EH (cell line): ENCODE results near the gene PAPPA.

ENCODE experiments used
- DNase-seq: peaks from one replicate; pipeline ENCODE4 v3.0.0-alpha.2; 2015; ENCODE audit warnings: low read depth

The PAPPA gene, protein sequence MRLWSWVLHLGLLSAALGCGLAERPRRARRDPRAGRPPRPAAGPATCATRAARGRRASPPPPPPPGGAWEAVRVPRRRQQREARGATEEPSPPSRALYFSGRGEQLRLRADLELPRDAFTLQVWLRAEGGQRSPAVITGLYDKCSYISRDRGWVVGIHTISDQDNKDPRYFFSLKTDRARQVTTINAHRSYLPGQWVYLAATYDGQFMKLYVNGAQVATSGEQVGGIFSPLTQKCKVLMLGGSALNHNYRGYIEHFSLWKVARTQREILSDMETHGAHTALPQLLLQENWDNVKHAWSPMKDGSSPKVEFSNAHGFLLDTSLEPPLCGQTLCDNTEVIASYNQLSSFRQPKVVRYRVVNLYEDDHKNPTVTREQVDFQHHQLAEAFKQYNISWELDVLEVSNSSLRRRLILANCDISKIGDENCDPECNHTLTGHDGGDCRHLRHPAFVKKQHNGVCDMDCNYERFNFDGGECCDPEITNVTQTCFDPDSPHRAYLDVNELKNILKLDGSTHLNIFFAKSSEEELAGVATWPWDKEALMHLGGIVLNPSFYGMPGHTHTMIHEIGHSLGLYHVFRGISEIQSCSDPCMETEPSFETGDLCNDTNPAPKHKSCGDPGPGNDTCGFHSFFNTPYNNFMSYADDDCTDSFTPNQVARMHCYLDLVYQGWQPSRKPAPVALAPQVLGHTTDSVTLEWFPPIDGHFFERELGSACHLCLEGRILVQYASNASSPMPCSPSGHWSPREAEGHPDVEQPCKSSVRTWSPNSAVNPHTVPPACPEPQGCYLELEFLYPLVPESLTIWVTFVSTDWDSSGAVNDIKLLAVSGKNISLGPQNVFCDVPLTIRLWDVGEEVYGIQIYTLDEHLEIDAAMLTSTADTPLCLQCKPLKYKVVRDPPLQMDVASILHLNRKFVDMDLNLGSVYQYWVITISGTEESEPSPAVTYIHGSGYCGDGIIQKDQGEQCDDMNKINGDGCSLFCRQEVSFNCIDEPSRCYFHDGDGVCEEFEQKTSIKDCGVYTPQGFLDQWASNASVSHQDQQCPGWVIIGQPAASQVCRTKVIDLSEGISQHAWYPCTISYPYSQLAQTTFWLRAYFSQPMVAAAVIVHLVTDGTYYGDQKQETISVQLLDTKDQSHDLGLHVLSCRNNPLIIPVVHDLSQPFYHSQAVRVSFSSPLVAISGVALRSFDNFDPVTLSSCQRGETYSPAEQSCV (N-terminal part only)

DNA sequence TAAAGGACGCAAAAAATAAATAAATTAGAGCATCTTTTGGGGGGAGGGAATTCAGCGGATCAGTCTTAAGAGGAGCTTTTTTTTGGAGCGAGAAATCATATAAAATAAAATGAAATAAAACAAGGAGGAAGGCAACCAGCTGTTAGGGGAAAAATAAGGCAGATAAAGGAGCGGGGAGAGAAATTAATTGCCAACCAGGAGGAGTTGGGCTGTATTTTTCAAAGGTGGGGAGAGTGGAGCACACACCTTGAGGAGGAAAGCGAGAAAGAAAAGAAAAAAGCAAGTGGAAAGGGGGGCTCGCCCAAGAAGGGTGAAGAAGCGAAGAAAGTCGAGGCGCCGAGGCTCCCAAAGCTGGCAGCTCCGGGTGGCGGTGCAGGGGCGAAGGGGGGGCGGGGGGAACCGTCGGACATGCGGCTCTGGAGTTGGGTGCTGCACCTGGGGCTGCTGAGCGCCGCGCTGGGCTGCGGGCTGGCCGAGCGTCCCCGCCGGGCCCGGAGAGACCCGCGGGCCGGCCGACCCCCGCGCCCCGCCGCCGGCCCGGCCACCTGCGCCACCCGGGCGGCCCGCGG is at the start of gene PAPPA:
Gene PAPPA (plus strand): TSS at position 27 of the 569 bp plus-strand sequence. CDS start 382 bp downstream, at position 409.
- no peak for DNase-seq

DNA sequence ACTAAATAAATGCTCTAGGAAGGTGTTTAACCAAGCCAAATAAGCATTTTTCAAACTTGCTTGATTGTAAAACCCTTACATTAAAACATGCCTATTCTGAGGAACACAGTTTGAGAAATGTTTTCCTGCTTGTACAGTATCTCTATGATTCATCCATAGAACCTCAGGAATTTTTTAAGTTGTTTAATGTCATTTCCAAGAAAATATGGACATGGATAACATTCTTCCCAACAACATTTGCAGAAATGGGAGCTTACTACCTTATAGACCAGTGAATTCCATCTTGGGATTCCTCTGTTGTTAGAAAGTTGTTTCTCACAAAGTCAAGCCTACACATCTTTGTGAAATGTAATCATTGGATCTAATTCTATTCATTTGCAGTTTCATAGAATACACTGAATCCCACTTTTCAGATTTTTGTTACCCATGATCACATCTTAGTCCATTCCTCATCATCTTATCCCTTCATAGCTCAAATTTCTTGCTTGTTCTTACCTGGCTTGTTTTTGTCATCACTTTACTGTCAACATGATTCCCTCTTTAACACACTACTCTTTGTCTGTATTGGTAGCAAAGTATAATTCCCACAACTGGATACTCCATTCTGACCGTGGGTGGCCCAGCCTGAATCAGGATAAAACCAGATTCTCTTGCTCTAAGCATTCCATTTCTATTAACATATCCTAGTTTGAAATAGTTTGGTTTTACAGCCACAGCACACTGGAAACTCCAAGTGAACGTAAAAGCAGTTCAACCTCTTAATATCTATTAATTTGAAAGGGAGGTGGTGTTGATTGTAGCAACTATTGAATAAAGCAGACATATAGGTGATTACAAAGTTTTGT is 49.4 kb upstream of the PAPPA start:
- DNase-seq = peak; percentile 63

DNA sequence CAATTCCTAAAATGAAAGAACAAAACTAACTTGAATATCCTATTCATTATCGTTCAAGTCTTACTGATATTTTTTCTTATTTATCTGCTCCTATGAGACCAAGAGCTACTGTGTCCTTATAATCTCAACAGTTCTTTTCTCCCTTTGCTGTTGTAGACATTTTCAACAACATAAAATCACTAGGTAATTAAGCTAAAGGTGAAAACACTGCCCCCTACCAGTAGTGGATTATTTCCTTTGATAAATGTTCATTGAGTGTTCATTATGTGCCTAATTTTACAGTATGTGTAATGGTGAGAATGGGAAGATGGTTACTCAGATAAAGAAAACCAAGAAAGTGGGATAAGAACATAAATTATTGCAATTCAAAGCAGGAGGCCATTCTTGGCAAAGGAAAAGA is 41.4 kb upstream of the PAPPA start:
- peak; percentile 23 for DNase-seq

DNA sequence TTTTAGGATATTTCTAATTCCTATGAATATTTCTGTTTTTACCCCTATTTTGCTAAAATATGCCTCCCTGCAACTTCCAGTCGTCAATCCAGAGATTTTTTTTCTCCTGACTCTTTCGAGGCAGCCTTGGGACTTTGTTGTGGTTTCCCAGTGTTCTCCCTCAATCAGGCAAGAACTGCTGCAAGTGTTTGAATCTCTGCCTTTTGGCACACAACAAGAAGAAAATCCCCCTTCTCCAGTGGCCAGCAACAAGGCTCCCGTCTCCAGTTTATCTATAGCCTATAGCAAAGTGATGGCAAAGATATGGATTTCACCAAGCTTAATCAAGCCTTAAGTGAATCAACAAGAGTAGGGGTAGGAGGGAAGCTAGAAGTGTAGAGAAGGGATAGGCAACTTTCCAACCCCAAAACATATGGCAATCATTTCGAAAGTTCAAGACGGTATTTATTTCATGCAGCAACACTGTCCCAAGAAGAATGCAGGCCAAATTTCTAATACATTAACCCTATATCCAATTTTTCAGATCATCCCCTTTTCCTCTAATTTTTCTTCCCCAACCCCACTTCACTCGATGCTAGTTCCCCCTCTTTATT is 37.7 kb upstream of the PAPPA start:
- peak; percentile 76 for DNase-seq

DNA sequence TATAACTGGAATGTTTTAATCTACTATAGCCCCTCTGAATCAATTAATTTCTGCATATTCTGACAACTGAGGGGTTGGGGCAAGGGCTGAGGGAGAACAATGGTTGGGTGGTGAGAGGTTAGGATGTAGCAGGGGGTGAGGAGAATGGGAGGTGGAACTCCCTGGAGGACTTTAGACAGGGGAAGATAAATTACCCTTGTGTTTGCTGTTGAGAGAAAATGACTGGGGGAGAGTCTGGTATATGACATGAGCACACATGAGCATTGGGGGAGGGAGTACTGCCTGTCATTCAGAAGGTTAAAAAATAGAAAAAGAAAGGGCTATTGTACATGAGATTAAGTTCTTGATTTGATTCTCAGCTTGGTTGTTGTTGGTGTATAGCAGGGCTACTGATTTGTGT is 37.2 kb upstream of the PAPPA start:
- no peak for DNase-seq

DNA sequence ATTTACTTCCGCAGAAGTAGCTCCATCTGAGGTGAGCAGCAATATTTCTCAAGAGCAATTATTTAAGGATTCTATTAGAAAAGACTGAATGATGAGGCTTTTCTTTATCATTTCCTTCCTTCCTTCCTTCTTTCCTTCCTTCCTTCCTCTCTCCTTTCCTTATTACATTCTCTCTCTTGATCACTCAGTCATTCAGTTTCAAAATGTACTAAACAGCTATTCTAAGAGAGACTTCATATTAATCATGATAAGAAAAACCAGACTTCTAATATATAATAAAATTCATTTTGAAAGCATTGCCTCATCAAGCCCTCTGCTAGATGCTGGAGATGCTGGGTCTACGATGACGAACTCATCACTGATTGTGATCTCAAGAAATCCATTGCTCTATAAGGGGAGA is 30.4 kb upstream of the PAPPA start:
- DNase-seq = no peak

DNA sequence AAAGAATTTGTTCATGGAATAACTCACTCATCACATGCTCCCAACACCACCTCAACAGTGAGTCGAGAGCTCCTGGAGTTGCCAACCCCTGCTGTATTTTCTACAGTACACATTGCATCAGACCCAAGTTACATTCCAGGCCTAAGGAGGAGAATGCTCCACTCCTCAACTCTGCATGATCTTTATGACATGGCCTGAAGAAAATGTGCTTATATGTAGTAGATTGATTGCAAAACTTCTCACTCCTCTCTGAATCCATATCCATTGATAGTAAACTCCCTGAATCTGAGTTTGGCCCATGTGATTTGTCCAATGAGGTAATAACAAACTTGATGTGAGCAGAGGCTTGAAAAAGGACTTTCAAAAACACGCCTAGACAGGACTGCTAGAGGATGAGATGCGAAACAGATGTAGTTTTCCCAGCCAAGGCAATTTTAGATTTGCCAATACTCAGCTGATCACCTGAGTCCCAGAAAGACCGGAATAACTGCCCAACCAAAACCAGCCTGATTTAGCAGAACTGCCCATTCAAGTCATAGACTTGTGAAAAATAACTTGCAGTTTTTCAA is 29.0 kb upstream of the PAPPA start:
- DNase-seq = peak; percentile 54

DNA sequence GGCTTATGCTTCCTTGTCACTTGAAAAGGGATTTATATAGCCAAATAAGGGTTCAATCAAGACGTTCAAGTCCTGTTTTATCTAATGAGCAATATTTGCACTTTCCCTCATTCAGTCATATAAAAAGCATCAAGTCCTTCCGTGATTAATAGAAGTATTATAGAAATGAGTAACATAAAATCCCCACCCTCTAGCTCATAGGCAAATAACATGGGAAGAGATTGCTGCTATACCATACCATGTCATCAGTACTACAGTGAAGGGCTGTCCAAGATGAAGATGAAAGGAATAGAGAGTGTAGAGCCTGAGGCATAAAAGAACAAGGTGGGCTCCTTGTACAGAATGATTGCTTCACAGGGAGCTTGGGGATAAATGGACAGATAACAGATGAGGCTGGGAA is 20.4 kb upstream of the PAPPA start:
- no peak for DNase-seq

DNA sequence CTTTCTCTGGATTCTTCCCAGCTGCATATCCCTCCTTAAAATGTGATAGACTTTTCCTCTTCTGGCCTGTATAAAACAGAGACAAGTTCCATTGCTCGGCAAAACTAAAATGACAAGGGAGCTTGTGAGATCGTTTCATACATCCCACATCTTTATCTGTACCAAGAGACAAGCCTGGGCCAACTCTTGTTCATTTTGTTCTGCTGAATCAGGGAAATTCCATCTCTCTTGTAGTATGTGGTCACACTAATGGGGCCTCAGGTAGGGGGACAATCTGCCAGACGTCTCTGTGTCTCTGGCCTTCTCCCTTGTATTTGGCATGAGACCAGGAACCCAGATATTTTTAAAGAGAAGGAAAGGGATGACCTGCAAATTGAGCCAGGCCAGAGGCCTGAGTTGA is 18.6 kb upstream of the PAPPA start:
- no peak for DNase-seq

DNA sequence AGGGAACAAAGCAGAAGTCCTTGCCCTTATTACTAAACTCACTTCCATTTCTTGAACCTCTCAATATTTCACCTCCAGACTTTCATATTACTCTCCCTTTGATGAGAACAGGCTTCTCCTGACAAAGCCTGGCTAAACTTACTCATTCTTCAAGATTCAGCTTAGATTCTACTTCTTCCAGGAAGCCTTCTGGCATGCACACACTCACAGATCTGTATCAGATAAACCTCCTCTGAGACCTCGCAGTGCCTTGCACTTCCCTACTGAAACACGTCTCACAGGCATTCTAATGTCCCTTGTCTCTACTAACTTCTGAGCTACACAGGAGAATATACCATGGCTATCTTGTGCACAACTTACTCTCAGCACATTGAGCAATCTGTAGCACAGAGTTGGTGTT is 16.6 kb upstream of the PAPPA start:
- no peak for DNase-seq

DNA sequence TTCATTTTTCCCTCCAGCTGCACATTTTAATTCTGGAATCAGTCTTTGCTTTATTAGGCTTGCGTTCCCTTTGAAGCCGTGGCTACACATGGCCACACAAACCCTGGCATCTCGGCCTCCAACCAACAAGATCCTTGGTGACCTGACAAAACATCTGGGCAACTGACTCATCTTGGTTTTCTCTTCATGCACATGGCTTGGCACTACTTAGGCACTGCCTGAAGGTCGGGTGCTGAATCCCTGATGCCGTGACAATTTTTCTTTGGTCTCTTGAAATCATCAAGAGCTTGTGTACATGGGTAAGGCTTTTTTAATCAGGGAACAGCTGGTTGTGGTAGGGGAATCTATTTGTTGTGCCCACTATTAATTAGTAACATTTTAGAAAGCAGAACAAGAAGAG is 16.0 kb upstream of the PAPPA start:
- no peak for DNase-seq

DNA sequence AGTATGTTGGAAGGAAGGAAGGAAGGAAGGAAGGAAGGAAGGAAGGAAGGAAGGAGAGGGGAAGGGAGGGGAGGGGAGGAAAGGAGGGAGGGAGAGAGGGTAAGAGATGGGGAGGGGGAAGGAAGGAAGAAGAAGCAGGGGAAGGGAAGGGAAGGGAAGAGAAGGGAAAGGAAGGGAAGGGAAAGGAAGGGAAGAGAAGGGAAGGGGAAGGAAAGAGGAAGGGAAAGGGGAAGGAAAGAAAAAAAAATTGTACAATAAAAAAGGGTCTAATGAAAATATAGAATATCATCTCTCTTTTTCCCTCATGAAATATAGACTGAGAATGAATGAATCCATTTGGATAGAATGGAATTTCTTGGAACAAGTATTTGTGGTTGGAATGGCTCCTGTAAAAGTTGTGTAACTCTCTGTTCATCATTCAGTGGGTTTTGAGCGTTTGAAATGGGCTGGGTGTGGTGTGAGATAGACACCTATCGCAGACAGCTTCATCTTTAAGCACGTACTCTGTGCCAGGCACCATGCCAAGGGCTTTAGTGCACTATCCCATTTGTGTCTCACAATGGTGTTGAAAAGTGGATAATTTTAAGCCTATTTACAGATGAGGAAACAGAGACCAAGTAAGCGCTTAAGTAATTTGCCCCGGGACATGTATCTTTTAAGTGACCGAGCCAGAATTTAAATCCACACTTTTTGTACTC is 11.6 kb upstream of the PAPPA start:
- peak; percentile 65 for DNase-seq

DNA sequence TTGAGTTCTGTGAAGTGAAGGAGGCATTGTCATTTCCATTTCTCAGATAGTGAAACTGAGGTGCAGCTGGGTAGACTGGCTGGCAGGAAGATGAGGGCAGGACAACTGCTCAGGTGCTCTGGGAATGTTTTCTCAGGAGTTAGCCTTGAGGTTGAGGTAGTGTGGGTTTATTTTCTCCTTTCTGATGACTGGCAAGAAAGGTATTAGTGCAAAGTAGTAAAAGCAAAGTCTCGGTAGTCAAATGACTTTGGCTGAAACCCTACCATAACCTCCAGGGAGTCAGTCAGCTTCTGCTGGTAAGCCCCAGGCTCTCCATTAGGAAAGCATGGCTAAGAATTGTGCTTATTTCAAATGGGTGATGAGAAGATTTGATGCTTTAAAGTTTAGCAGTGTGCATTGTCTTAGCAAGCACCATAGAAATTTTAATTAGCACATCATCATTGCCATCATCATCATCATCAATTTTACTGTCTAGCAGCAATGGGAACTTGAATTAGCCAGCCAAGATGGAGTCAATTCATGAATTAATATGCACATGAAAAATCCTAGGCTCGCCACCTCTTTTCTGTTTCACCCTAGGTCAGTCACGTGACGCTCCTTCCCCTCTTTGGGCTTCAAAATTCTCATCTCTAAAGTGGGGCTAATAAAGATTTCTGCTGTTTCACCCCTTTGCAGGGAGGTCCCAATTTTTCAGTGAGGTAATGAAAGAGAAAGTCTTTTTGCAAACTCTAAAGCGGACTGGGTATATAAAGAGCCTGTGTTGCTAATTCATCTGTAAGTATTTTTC is 10.7 kb upstream of the PAPPA start:
- no peak for DNase-seq

DNA sequence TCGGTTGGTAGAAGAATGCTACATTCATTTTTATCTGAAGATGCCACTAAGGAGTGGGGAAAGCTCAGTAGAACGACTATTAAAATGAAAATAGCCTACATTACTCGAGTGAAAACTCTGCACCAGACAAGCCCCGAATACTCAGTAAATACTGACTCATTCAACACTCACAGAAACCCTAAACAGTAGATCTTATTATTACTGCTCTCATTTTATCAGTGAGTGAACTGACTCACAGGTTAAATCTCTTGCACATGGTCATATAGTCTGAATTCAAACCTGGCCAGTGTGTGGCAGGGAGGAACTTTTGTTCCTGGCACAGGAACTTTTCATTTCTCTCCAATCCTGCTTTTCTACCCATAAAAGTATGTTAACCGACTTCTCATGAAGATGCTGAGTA is 9.6 kb upstream of the PAPPA start:
- peak; percentile 74 for DNase-seq

DNA sequence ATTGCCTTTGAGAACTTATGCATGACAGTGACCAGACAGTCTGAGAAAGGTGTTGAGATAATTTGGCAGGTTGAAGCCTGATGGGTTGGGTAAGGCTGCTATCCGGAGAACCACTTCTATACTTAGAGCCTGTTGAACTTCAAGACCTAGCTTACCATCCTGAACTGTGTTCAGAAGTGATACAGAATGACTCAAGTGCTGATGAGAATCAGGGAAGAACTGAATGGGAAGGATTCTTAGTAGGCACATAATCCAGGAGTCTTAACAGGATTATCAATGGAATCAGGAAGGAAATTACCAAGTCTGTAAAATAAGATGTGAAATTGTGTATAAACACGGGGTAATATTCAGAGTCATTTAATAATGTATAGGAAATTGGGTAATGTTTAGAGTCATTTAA is 9.0 kb upstream of the PAPPA start:
- DNase-seq = no peak

DNA sequence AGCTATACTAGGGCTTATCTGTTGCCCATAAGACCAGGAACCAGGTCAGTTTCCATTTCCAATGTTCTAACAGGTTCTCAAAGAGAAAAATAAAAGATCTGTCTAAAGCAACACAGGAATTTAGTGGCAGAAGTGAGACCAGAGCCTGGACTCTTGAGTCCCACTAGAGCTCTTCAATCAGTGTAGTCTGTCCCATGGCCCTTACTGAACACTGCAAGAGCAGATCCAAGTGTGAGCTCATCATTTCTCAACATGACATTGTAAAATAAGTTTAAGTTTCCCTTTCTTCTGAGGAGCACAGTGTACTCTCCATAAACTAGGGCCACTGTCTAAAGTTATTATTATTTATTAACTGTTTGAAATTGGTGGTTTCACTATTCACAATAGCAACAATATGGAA is 8.6 kb upstream of the PAPPA start:
- no peak for DNase-seq

DNA sequence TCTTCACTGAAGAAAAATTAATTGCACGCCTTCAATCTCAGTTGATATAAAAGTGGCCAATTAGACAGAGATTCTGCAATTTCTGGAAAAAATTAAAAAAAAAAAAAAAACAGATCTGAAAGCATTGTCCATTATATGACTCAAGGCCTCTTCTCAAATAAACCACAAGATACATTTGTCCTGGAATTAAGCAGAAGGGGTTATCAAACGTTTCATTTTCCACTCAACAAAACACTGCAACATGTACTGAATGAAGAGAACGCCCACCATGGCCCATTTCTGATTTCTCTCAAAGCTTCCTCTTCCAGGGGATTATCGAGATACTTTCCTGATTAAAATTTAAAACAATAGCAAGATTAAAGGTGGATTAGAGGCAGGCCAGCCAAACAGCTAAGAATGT is 5.8 kb upstream of the PAPPA start:
- DNase-seq = no peak

DNA sequence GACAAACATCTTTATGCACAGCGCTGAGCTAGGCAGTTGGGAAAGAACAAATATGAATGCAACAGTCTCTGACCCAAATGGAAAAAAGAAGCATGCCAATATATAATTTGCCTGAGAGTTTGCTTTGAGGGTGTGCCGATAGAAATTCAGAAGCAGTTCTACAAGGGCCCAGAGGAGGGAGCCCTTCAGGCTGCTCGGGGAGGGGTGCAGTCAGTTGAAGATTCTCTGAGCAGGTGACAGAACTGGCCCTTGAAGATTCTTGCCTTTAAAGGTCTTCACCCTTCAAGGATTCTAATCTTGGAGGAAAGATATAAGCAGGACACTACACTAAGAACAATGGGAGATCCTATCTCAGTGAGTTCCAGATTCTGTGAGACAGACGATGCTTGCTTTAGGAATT is 3.7 kb upstream of the PAPPA start:
- no peak for DNase-seq

DNA sequence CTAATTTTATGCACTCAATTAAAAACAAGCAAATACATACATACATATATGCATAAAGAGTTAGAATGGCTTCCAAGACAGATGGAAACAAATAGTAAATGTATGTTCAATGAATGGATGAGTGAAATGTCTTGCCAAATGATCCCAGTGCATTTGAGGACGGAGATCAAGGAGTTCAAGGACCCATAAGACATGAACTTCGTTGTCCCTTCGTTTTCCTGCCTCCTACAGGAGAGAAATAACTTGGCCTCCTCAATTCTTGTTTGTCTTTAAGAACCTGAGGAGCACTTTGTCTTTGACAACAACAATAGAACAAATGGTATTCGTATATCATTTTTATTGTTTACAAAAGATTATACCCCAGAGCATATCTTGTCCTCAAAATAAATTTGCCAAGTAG is 2.4 kb upstream of the PAPPA start:
- DNase-seq = no peak
